GM23248 (cell line): ENCODE data around the gene ING2.

Source experiments
- EZH2 ChIP-seq: fragments of 200-600 bp; sonication (generic); IDR thresholded peaks from 2 replicates; pipeline ENCODE4 v1.6.1; 2018; ENCODE audit warnings: antibody characterized with exemption, mild to moderate bottlenecking; ENCODE audit not compliant: insufficient read depth, poor library complexity, severe bottlenecking
- EZH2phosphoT487 ChIP-seq: fragments of 200-600 bp; sonication (generic); IDR thresholded peaks from 2 replicates; pipeline ENCODE4 v1.6.1; 2018; ENCODE audit warnings: antibody characterized with exemption, moderate library complexity, mild to moderate bottlenecking, low read depth; ENCODE audit not compliant: insufficient read depth

- TF ChIP-seq EZH2: no peak
- TF ChIP-seq EZH2phosphoT487: no peak
Measured at GRCh38 chr4:183507925-183508696, 3.3 kb downstream of the ING2 start.
